ENCODE results near the gene IFNAR2.

IFNAR2 gene

GRCh38 chr21:33268737-33269441, 39.2 kb downstream of the IFNAR2 start:
- no peak for DNase-seq

- no peak for DNase-seq
Measured at GRCh38 chr21:33270986-33271385, 41.2 kb downstream of the IFNAR2 start.

- no peak for DNase-seq
Measured at GRCh38 chr21:33273044-33273443, 43.3 kb downstream of the IFNAR2 start.

DNA sequence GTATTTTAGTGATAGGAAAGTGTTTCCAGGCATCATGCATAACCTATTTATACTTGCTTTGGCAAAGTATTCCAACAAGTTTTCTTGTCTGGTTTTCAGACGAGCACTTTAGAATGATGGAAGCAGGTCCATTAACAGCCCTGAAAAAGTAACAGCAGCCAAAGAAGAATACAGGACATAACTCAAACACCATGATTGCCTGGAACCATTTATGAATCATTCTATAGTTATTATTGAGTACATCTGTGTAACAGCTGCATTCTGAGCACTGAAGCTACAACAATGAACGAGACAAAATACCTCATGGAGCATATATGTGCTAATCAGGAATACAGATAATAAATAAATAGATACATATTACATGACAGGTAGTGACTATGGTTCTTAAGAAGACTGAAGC, 49.0 kb downstream of the IFNAR2 start:
- DNase-seq: peak; percentile 21

DNA sequence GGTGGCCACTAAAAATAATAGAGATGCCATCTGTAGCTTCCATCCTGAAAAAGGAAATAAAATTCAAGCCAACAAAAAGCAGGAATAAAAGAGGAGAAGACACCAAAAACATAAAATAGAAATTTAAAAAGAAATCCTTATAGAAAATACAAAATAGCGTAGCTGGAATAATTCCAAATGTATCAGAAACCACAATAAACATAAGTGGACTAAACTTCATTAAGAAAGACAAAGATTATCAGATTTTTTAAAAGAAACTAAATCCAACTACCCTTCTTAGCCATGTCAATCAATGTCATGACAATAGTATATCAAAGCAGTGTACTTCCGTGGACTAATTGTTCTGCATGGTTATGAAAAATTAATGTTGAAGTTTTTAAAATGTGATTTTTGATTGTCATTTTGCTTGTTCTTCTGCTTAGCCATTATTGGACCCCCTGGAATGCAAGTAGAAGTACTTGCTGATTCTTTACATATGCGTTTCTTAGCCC, 49.6 kb downstream of the IFNAR2 start:
- DNase-seq: no peak
